Inferior parietal cortex (tissue), 1 donor: ENCODE results near the gene EIF1AY.
"Not testable (repeated sequence)": the region's sequence is repeated elsewhere in the genome, so short reads cannot be mapped to it uniquely, and the experiment has no call there.

ENCODE experiments used
- DNase-seq: peaks from one replicate; pipeline ENCODE4 v3.0.0-alpha.2; 2016; ENCODE audit errors: extremely low spot score

Gene EIF1AY

GRCh38 chrY:20575531-20576121 lies at the start of gene EIF1AY:
EIF1AY (plus strand) TSS chrY:20575776; CDS start chrY:20575872, 96 bp downstream.
- DNase-seq = peak; percentile 90

- no peak for DNase-seq
Measured at GRCh38 chrY:20528435-20528834, 47.1 kb upstream of the EIF1AY start.

- no peak for DNase-seq
Measured at GRCh38 chrY:20538186-20538585, 37.4 kb upstream of the EIF1AY start.

- DNase-seq = no peak
Measured at GRCh38 chrY:20538933-20539332, 36.6 kb upstream of the EIF1AY start.

- no peak for DNase-seq
Measured at GRCh38 chrY:20544451-20544960, 31.1 kb upstream of the EIF1AY start.

- no peak for DNase-seq
Measured at GRCh38 chrY:20546071-20546470, 29.5 kb upstream of the EIF1AY start.

- DNase-seq = no peak
Measured at GRCh38 chrY:20549289-20549688, 26.3 kb upstream of the EIF1AY start.

- no peak for DNase-seq
Measured at GRCh38 chrY:20551840-20552239, 23.7 kb upstream of the EIF1AY start.

- DNase-seq = not testable (repeated sequence)
Measured at GRCh38 chrY:20552764-20553323, 22.7 kb upstream of the EIF1AY start.

- DNase-seq = no peak
Measured at GRCh38 chrY:20555820-20556219, 19.8 kb upstream of the EIF1AY start.

- DNase-seq = peak; percentile 52
Measured at GRCh38 chrY:20558677-20559076, 16.9 kb upstream of the EIF1AY start.

GRCh38 chrY:20559873-20560512 lies 15.6 kb upstream of the EIF1AY start:
- DNase-seq = no peak

GRCh38 chrY:20571306-20571705 lies 4.3 kb upstream of the EIF1AY start:
- DNase-seq = no peak

GRCh38 chrY:20576506-20576905 lies 930 bp downstream of the EIF1AY start:
- no peak for DNase-seq

GRCh38 chrY:20578206-20578605 lies 2.6 kb downstream of the EIF1AY start:
- DNase-seq = no peak

- no peak for DNase-seq
Measured at GRCh38 chrY:20581687-20582086, 6.1 kb downstream of the EIF1AY start.

- DNase-seq = no peak
Measured at GRCh38 chrY:20586161-20586560, 10.6 kb downstream of the EIF1AY start.
